GM12878 (cell line): ENCODE results near the gene ERI2. TPM values are rescaled to one million over a fixed set of nuclear protein-coding genes. Genes with fewer than 3 reads are reported as not detected.

Experiments used
- ATAC-seq: fragments of 200-7000 bp; cut with Tn5 transposase; 3 replicates; pipeline ENCODE4 v1.9.1; 2020; ENCODE audit warnings: mild to moderate bottlenecking, moderate library complexity
- BruUV-seq: library from RNA; stranded (reverse); fragments of 400-500 nt; replicated peaks from 2 replicates; lab custom pipeline; 2021; lab: Mats Ljungman, UMichigan
- CTCF ChIA-PET: fragments of 300-600 bp; sonication (Branson Sonifier 250); formaldehyde crosslinking; extraction: SDS; loops from one replicate; lab custom pipeline; 2021; ENCODE audit warnings: inconsistent platforms; lab: Yijun Ruan, JAX
- POLR2A ChIA-PET: fragments of 350-600 bp; formaldehyde crosslinking; extraction: SDS; loops from one replicate; lab custom pipeline; 2021; ENCODE audit warnings: inconsistent platforms; lab: Charles Lee
- RAD21 ChIA-PET: fragments of 300-600 bp; sonication (Branson Sonifier 250); formaldehyde crosslinking; loops from one replicate; lab custom pipeline; 2023; ENCODE audit warnings: antibody characterized with exemption; ENCODE audit not compliant: unreplicated experiment; lab: Charles Lee
- SMC1A ChIA-PET: fragments of 300-600 bp; sonication (Branson Sonifier 250); formaldehyde crosslinking; loops from one replicate; lab custom pipeline; 2023; ENCODE audit not compliant: unreplicated experiment, uncharacterized antibody; lab: Charles Lee
- DNase-seq: peaks from one replicate; pipeline ENCODE4 v3.0.0-alpha.2; 2011; ENCODE audit warnings: low read depth, low spot score
- FAIRE-seq: peaks from 3 replicates; lab custom pipeline; 2011; peaks lifted over from hg19 to GRCh38; lab: Jason Lieb, UNC
- H2AFZ ChIP-seq: 2 replicates; pipeline ENCODE4 v1.6.0; 2011; ENCODE audit warnings: low read depth, low read length, control low read depth; ENCODE audit not compliant: control insufficient read depth
- H3K27ac ChIP-seq: 2 replicates; pipeline ENCODE4 v1.5.1; 2011; ENCODE audit warnings: control low read depth; ENCODE audit not compliant: control insufficient read depth, insufficient read depth
- H3K27me3 ChIP-seq, 2 experiments: replicated peaks in 1 of 2; 2 replicates each; pipeline versions ENCODE4 v1.6.0 to v1.6.1; 2011; ENCODE audit warnings: low read length in 1 of 2; ENCODE audit not compliant: control insufficient read depth in 2 of 2, insufficient read depth in 2 of 2
- H3K36me3 ChIP-seq, 2 experiments: 2 replicates each; pipeline ENCODE4 v1.5.1; 2011; ENCODE audit warnings: low read length in 1 of 2; ENCODE audit not compliant: control insufficient read depth in 2 of 2, insufficient read depth in 2 of 2
- H3K4me1 ChIP-seq: 2 replicates; pipeline ENCODE4 v1.6.1; 2011; ENCODE audit warnings: mild to moderate bottlenecking, low read length, moderate library complexity, mixed read lengths; ENCODE audit not compliant: control insufficient read depth, insufficient read depth
- H3K4me2 ChIP-seq: 2 replicates; pipeline ENCODE4 v1.6.0; 2011; ENCODE audit warnings: control low read depth; ENCODE audit not compliant: control insufficient read depth, insufficient read depth
- H3K4me3 ChIP-seq: fragments of 200-600 bp; sonication (generic); 2 replicates; pipeline ENCODE4 v1.5.1; 2016
- H3K79me2 ChIP-seq: 2 replicates; pipeline ENCODE4 v1.6.0; 2011; ENCODE audit warnings: low read length; ENCODE audit not compliant: control insufficient read depth, insufficient read depth
- H3K9ac ChIP-seq: 2 replicates; pipeline ENCODE4 v1.8.0; 2011; ENCODE audit warnings: low read length, control low read depth, mixed read lengths; ENCODE audit not compliant: control insufficient read depth, insufficient read depth
- H3K9me3 ChIP-seq: replicated peaks from 3 replicates; pipeline ENCODE4 v1.5.1; 2011; ENCODE audit warnings: mild to moderate bottlenecking, low read length; ENCODE audit not compliant: control insufficient read depth, insufficient read depth
- H4K20me1 ChIP-seq: 2 replicates; pipeline ENCODE4 v1.6.0; 2011; ENCODE audit not compliant: control insufficient read depth, insufficient read depth
- BHLHE40 ChIP-seq, 2 experiments: fragments of 450-650 bp in 1 of 2; IDR thresholded peaks; 2 replicates each; pipeline ENCODE4 v1.6.1; 2011 to 2017; ENCODE audit warnings: low read depth in 2 of 2, borderline replicate concordance in 1 of 2, improper control_type of control experiment in 1 of 2, low read length in 1 of 2, mild to moderate bottlenecking in 1 of 2
- CBX3 ChIP-seq: fragments of 200-600 bp; sonication (generic); IDR thresholded peaks from 2 replicates; pipeline ENCODE4 v1.6.1; 2016; ENCODE audit warnings: low read depth, borderline replicate concordance
- CBX5 ChIP-seq: sonication (generic); IDR thresholded peaks from 2 replicates; pipeline ENCODE4 v1.6.1; 2016; ENCODE audit warnings: low read depth, moderate library complexity, mild to moderate bottlenecking, inconsistent platforms
- CREM ChIP-seq: IDR thresholded peaks from 2 replicates; pipeline ENCODE4 v1.6.1; 2014; ENCODE audit warnings: antibody characterized with exemption, low read depth
- ETV6 ChIP-seq, 2 experiments: fragments of 450-650 bp in 1 of 2; IDR thresholded peaks in 1 of 2; conservative IDR thresholded peaks in 1 of 2; 2 replicates each; pipeline ENCODE4 v1.6.1; 2014; ENCODE audit warnings: antibody characterized with exemption in 1 of 2, borderline replicate concordance in 1 of 2, low read depth in 1 of 2, mild to moderate bottlenecking in 1 of 2, moderate library complexity in 1 of 2
- EZH2 ChIP-seq: IDR thresholded peaks from 2 replicates; pipeline ENCODE4 v1.6.1; 2012; ENCODE audit warnings: low read depth, mild to moderate bottlenecking, control low read depth, inconsistent platforms, low read length, borderline replicate concordance; ENCODE audit not compliant: control insufficient read depth
- MYC ChIP-seq: IDR thresholded peaks from 2 replicates; pipeline ENCODE4 v1.6.1; 2011; ENCODE audit warnings: mild to moderate bottlenecking, low read length, moderate library complexity, inconsistent platforms; ENCODE audit not compliant: insufficient read depth, insufficient replicate concordance, insufficient read length, severe bottlenecking
- PML ChIP-seq: IDR thresholded peaks from 2 replicates; pipeline ENCODE4 v1.6.1; 2012; ENCODE audit warnings: low read length, inconsistent platforms
- RAD21 ChIP-seq: IDR thresholded peaks from 2 replicates; pipeline ENCODE4 v1.6.1; 2011; ENCODE audit warnings: mild to moderate bottlenecking, low read depth, low read length, moderate library complexity; ENCODE audit not compliant: insufficient read depth
- ZBED1 ChIP-seq: IDR thresholded peaks from 2 replicates; pipeline ENCODE4 v1.6.1; 2016; ENCODE audit warnings: borderline replicate concordance
- ZNF274 ChIP-seq: IDR thresholded peaks from one replicate; pipeline ENCODE4 v1.8.0; 2011; ENCODE audit not compliant: insufficient read length, insufficient read depth
- WGBS: methylation state at CpG from one replicate; pipeline ENCODE4 v1.1.6; 2016; ENCODE audit warnings: low lambda C conversion rate; ENCODE audit not compliant: insufficient replicate concordance, insufficient coverage; ENCODE audit errors: missing lambda C conversion rate; 5-methylcytosine and 5-hydroxymethylcytosine counted together
- in situ Hi-C: fragments of 300-500 bp; cut with MboI; formaldehyde crosslinking; loops from 9 replicates; pipeline ENCODE4 v1.14.3; 2018; ENCODE audit warnings: mixed read lengths
- intact Hi-C: fragments of 100-400 bp; cut with micrococcal nuclease; formaldehyde crosslinking; loops from one replicate; pipeline ENCODE4 v1.14.2; 2022; ENCODE audit not compliant: unreplicated experiment
- polyA plus RNA-seq, 11 experiments: library from polyadenylated mRNA; depleted of rRNA in 4 of 11; unstranded in 6 of 11; stranded (reverse) in 5 of 11; fragments of >200 nt; fragmentation: Nextera tagmentation in 4 of 11; fragmentation: Illumina TruSeq in 1 of 11; extraction: Ambion mirVana in 4 of 11; extraction: Trizol in 1 of 11; gene quantifications; 1 replicate in 1 of 11; 2 replicates in 10 of 11; pipeline versions ENCODE4 v1.2.1 to v1.2.3, GENCODE V29; 2011 to 2016; ENCODE audit warnings: inconsistent platforms in 2 of 11, missing spikeins in 2 of 11, low read depth in 1 of 11
- total RNA-seq, 4 experiments: library from RNA; depleted of rRNA in 3 of 4; stranded (reverse); fragments of >200 nt in 3 of 4; fragmentation: Illumina TruSeq in 1 of 4; extraction: Trizol in 1 of 4; gene quantifications; 2 replicates each; pipeline versions ENCODE4 v1.2.1 to v1.2.3, GENCODE V29; 2013 to 2021
- TF ChIP-seq, protein P1 (sequence below): fragments of 150-350 bp; IDR thresholded peaks from 2 replicates; pipeline ENCODE4 v1.6.1; 2016; ENCODE audit warnings: low read depth, low read length
- TF ChIP-seq, protein P2 (sequence below): IDR thresholded peaks from 2 replicates; pipeline ENCODE4 v1.6.1; 2011; ENCODE audit warnings: mild to moderate bottlenecking, low read depth, low read length, moderate library complexity; ENCODE audit not compliant: insufficient replicate concordance
- TF ChIP-seq, protein P3 (sequence below): fragments of 450-650 bp; IDR thresholded peaks from 2 replicates; pipeline ENCODE4 v1.6.1; 2017; ENCODE audit warnings: antibody characterized with exemption, mild to moderate bottlenecking, moderate library complexity

Gene ERI2
- total and polyA plus RNA-seq, 10 of the 15 experiments (the other 5 are each of a cell fraction or from before 2014, with no cell fraction given) = 7.7 to 35.5 (median 19.2) TPM

GRCh38 chr16:20830372-20830771 is 24.1 kb upstream of the ERI2 start (continued):
- TF ChIP-seq, protein P1, sequence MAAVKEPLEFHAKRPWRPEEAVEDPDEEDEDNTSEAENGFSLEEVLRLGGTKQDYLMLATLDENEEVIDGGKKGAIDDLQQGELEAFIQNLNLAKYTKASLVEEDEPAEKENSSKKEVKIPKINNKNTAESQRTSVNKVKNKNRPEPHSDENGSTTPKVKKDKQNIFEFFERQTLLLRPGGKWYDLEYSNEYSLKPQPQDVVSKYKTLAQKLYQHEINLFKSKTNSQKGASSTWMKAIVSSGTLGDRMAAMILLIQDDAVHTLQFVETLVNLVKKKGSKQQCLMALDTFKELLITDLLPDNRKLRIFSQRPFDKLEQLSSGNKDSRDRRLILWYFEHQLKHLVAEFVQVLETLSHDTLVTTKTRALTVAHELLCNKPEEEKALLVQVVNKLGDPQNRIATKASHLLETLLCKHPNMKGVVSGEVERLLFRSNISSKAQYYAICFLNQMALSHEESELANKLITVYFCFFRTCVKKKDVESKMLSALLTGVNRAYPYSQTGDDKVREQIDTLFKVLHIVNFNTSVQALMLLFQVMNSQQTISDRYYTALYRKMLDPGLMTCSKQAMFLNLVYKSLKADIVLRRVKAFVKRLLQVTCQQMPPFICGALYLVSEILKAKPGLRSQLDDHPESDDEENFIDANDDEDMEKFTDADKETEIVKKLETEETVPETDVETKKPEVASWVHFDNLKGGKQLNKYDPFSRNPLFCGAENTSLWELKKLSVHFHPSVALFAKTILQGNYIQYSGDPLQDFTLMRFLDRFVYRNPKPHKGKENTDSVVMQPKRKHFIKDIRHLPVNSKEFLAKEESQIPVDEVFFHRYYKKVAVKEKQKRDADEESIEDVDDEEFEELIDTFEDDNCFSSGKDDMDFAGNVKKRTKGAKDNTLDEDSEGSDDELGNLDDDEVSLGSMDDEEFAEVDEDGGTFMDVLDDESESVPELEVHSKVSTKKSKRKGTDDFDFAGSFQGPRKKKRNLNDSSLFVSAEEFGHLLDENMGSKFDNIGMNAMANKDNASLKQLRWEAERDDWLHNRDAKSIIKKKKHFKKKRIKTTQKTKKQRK = no peak

DNA sequence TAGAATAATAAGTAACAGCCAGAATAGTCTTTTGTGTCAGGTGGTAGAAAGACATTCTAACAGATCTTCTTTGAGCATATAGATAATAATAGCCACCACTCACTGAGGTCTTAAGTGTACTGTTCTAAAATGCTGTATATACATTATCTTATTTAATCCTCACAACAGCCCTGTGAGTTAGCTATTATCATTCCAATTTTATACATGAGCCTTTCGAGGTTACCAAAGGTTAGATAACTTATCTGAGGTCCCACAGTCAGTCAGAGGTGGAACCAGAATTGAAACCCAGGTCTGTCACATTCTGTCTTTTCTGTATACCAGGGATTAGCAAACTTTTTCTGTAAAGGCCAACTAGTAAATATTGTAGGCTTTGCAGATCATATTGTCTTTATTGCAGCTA is 23.3 kb upstream of the ERI2 start:
- no TSS peak for BruUV-seq
- Histone ChIP-seq H3K4me2 (no peak overlapping the region), H3K27ac (no peak overlapping the region), H2AFZ (no peak overlapping the region), H4K20me1 (no peaks in the 10 kb centered on the region), H3K27me3 (no peaks in the 10 kb centered on the region), H3K9ac (no peak overlapping the region), H3K4me1 (no peaks in the 10 kb centered on the region), H3K79me2 (no peaks in the 10 kb centered on the region), H3K36me3 (peaks cover 0 to 2% of the 10 kb centered on the region in 2 experiments; a peak in 1 of 4 replicates), H3K4me3 (no peak overlapping the region), H3K9me3 (no peaks in the 10 kb centered on the region; the same call in 2 of the 3 replicates)
- ChIA-PET POLR2A (no interaction called here), CTCF (no interaction called here), SMC1A (no interaction called here), RAD21 (no interaction called here)
- ATAC-seq = no peak
- WGBS = 89% methylated on average over 1 of the region's 1 CpG
- no peak for FAIRE-seq
- no peak for DNase-seq
- in situ Hi-C loops (no loop called here), intact Hi-C loops (no loop called here)
- TF ChIP-seq PML = no peak
- no peak for TF ChIP-seq BHLHE40 (IDR thresholded peaks at IDR 0.05; ENCODE audit: borderline replicate concordance in 1 of 2, low read depth in 2 of 2, low read length in 1 of 2)
- no peak for TF ChIP-seq CREM
- TF ChIP-seq MYC = no peak
- TF ChIP-seq ZBED1 = no peak
- TF ChIP-seq CBX3 = no peak
- TF ChIP-seq CBX5 = no peak
- TF ChIP-seq ETV6 (conservative IDR thresholded peaks at IDR 0.05 in 1 of 2, IDR thresholded peaks at IDR 0.05 in 1 of 2; ENCODE audit: borderline replicate concordance in 1 of 2, low read depth in 1 of 2) = no peak
- TF ChIP-seq, protein P2, sequence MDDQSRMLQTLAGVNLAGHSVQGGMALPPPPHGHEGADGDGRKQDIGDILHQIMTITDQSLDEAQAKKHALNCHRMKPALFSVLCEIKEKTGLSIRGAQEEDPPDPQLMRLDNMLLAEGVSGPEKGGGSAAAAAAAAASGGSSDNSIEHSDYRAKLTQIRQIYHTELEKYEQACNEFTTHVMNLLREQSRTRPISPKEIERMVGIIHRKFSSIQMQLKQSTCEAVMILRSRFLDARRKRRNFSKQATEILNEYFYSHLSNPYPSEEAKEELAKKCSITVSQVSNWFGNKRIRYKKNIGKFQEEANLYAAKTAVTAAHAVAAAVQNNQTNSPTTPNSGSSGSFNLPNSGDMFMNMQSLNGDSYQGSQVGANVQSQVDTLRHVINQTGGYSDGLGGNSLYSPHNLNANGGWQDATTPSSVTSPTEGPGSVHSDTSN = no peak
- TF ChIP-seq, protein P3, sequence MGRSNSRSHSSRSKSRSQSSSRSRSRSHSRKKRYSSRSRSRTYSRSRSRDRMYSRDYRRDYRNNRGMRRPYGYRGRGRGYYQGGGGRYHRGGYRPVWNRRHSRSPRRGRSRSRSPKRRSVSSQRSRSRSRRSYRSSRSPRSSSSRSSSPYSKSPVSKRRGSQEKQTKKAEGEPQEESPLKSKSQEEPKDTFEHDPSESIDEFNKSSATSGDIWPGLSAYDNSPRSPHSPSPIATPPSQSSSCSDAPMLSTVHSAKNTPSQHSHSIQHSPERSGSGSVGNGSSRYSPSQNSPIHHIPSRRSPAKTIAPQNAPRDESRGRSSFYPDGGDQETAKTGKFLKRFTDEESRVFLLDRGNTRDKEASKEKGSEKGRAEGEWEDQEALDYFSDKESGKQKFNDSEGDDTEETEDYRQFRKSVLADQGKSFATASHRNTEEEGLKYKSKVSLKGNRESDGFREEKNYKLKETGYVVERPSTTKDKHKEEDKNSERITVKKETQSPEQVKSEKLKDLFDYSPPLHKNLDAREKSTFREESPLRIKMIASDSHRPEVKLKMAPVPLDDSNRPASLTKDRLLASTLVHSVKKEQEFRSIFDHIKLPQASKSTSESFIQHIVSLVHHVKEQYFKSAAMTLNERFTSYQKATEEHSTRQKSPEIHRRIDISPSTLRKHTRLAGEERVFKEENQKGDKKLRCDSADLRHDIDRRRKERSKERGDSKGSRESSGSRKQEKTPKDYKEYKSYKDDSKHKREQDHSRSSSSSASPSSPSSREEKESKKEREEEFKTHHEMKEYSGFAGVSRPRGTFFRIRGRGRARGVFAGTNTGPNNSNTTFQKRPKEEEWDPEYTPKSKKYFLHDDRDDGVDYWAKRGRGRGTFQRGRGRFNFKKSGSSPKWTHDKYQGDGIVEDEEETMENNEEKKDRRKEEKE = no peak
- no peak for TF ChIP-seq RAD21
- TF ChIP-seq ZNF274 = no peak
- TF ChIP-seq EZH2 = no peak
